Activated T-cell treated with anti-CD3 and anti-CD28 coated beads, Interleukin-2, amount 50 U/mL, for 4 hours (primary cell): ENCODE measurements around the gene ALLC. TPM values are rescaled to one million over a fixed set of nuclear protein-coding genes. Genes with fewer than 3 reads are reported as not detected.

Source experiments
- ATAC-seq, 2 donors: fragments of 200-7000 bp; cut with Tn5 transposase; one replicate each; pipeline ENCODE4 v1.10.0; 2021
- DNase-seq: peaks from one replicate; pipeline ENCODE4 v3.0.0-alpha.2; 2020
- H3K27me3 Mint-ChIP-seq: one replicate; pipeline ENCODE4 v1.8.0; 2021; ENCODE audit warnings: low read depth, mixed read lengths
- H3K36me3 Mint-ChIP-seq: one replicate; pipeline ENCODE4 v1.8.0; 2022; ENCODE audit warnings: mixed read lengths; ENCODE audit not compliant: insufficient read depth
- H3K4me1 Mint-ChIP-seq: one replicate; pipeline ENCODE4 v1.8.0; 2021; ENCODE audit warnings: low read depth, mixed read lengths
- H3K4me3 Mint-ChIP-seq: one replicate; pipeline ENCODE4 v1.8.0; 2021; ENCODE audit warnings: mild to moderate bottlenecking, moderate library complexity, mixed read lengths
- H3K9me3 Mint-ChIP-seq: one replicate; pipeline ENCODE4 v1.8.0; 2021; ENCODE audit warnings: mixed read lengths
- total RNA-seq, 3 donors: library from RNA; stranded (reverse); gene quantifications; one replicate each; pipeline ENCODE4 v1.2.1, GENCODE V29; 2021

The ALLC gene
- total RNA-seq, 3 donors from 2014 or later = not detected

- no peaks in the 10 kb centered on the region for H3K9me3 Mint-ChIP-seq
- H3K4me3 Mint-ChIP-seq = no peak overlapping the region
- no peaks in the 10 kb centered on the region for H3K27me3 Mint-ChIP-seq
- ATAC-seq (no peak), DNase-seq (no peak)
- no peaks in the 10 kb centered on the region for H3K4me1 Mint-ChIP-seq
- no peaks in the 10 kb centered on the region for H3K36me3 Mint-ChIP-seq
These were observed 16.1 kb upstream of the ALLC start for GRCh38 chr2:3641841-3642421.

GRCh38 chr2:3642521-3643215, 15.3 kb upstream of the ALLC start:
- Mint-ChIP-seq H3K4me1 (no peaks in the 10 kb centered on the region), H3K36me3 (no peaks in the 10 kb centered on the region), H3K27me3 (no peaks in the 10 kb centered on the region), H3K9me3 (no peaks in the 10 kb centered on the region), H3K4me3 (no peak overlapping the region)
- DNase-seq (no peak), ATAC-seq (no peak)

- Mint-ChIP-seq H3K27me3 (no peaks in the 10 kb centered on the region), H3K9me3 (no peaks in the 10 kb centered on the region), H3K4me3 (no peak overlapping the region), H3K36me3 (no peaks in the 10 kb centered on the region), H3K4me1 (no peaks in the 10 kb centered on the region)
- no peak for DNase-seq
- no peak for ATAC-seq
These were observed 14.4 kb upstream of the ALLC start for GRCh38 chr2:3643371-3644245.

- no peaks in the 10 kb centered on the region for H3K4me1 Mint-ChIP-seq
- no peaks in the 10 kb centered on the region for H3K36me3 Mint-ChIP-seq
- no peaks in the 10 kb centered on the region for H3K9me3 Mint-ChIP-seq
These were observed 13.8 kb upstream of the ALLC start for GRCh38 chr2:3644246-3644525.

GRCh38 chr2:3644891-3645605, 13.0 kb upstream of the ALLC start:
- H3K36me3 Mint-ChIP-seq = no peaks in the 10 kb centered on the region
- ATAC-seq (no peak), DNase-seq (no peak)
- H3K27me3 Mint-ChIP-seq = no peaks in the 10 kb centered on the region
- no peak overlapping the region for H3K4me3 Mint-ChIP-seq
- H3K9me3 Mint-ChIP-seq = no peaks in the 10 kb centered on the region
- H3K4me1 Mint-ChIP-seq = no peaks in the 10 kb centered on the region

More at GRCh38 chr2:3644246-3644525, 13.8 kb upstream of the ALLC start:
- DNase-seq (no peak), ATAC-seq (no peak)
- Mint-ChIP-seq H3K27me3 (no peaks in the 10 kb centered on the region), H3K4me3 (no peak overlapping the region)

GRCh38 chr2:3645745-3646389, 12.1 kb upstream of the ALLC start:
- ATAC-seq (no peak), DNase-seq (no peak)
- H3K36me3 Mint-ChIP-seq = no peaks in the 10 kb centered on the region
- H3K9me3 Mint-ChIP-seq = no peaks in the 10 kb centered on the region
- no peaks in the 10 kb centered on the region for H3K27me3 Mint-ChIP-seq
- H3K4me1 Mint-ChIP-seq = peaks cover 2% of the 10 kb centered on the region
- H3K4me3 Mint-ChIP-seq = no peak overlapping the region

GRCh38 chr2:3646446-3646845, 11.6 kb upstream of the ALLC start:
- Mint-ChIP-seq H3K36me3 (no peaks in the 10 kb centered on the region), H3K27me3 (no peaks in the 10 kb centered on the region), H3K4me3 (no peak overlapping the region), H3K4me1 (peaks cover 6% of the 10 kb centered on the region), H3K9me3 (no peaks in the 10 kb centered on the region)
- ATAC-seq (no peak), DNase-seq (no peak)

GRCh38 chr2:3647246-3647645, 10.8 kb upstream of the ALLC start:
- no peak for ATAC-seq
- peaks cover 2% of the 10 kb centered on the region for H3K27me3 Mint-ChIP-seq
- no peak for DNase-seq
- no peaks in the 10 kb centered on the region for H3K36me3 Mint-ChIP-seq
- no peak overlapping the region for H3K4me3 Mint-ChIP-seq
- H3K4me1 Mint-ChIP-seq = peaks cover 12% of the 10 kb centered on the region
- H3K9me3 Mint-ChIP-seq = no peaks in the 10 kb centered on the region

- no peak for ATAC-seq
- Mint-ChIP-seq H3K9me3 (no peaks in the 10 kb centered on the region), H3K4me3 (no peak overlapping the region), H3K4me1 (peaks cover 14% of the 10 kb centered on the region), H3K36me3 (no peaks in the 10 kb centered on the region), H3K27me3 (peaks cover 2% of the 10 kb centered on the region)
- DNase-seq = no peak
These were observed 10.0 kb upstream of the ALLC start for GRCh38 chr2:3647831-3648651.

- H3K36me3 Mint-ChIP-seq = no peaks in the 10 kb centered on the region
- ATAC-seq = no peak
- H3K27me3 Mint-ChIP-seq = peaks cover 2% of the 10 kb centered on the region
- DNase-seq = no peak
- H3K4me3 Mint-ChIP-seq = no peak overlapping the region
- no peaks in the 10 kb centered on the region for H3K9me3 Mint-ChIP-seq
- peaks cover 14% of the 10 kb centered on the region for H3K4me1 Mint-ChIP-seq
These were observed 9.3 kb upstream of the ALLC start for GRCh38 chr2:3648652-3649177.

- no peak overlapping the region for H3K4me3 Mint-ChIP-seq
- H3K9me3 Mint-ChIP-seq = no peaks in the 10 kb centered on the region
- ATAC-seq (no peak), DNase-seq (no peak)
- peaks cover 2% of the 10 kb centered on the region for H3K27me3 Mint-ChIP-seq
- peaks cover 14% of the 10 kb centered on the region for H3K4me1 Mint-ChIP-seq
- no peaks in the 10 kb centered on the region for H3K36me3 Mint-ChIP-seq
These were observed 8.4 kb upstream of the ALLC start for GRCh38 chr2:3649581-3649980.

GRCh38 chr2:3650140-3650920, 7.7 kb upstream of the ALLC start:
- Mint-ChIP-seq H3K27me3 (peaks cover 2% of the 10 kb centered on the region), H3K36me3 (no peaks in the 10 kb centered on the region), H3K9me3 (no peaks in the 10 kb centered on the region), H3K4me1 (peaks cover 14% of the 10 kb centered on the region), H3K4me3 (no peak overlapping the region)
- ATAC-seq (no peak), DNase-seq (no peak)
